A549 (cell line): Measurements from ENCODE around the gene TNS3.

Experiments used
- CHD2 ChIP-seq: fragments of 150-350 bp; IDR thresholded peaks from 2 replicates; pipeline ENCODE4 v1.6.1; 2014; ENCODE audit warnings: low read length; ENCODE audit not compliant: partially characterized antibody
- POLR2A ChIP-seq: IDR thresholded peaks from 2 replicates; pipeline ENCODE4 v1.6.1; 2012; ENCODE audit warnings: mild to moderate bottlenecking, low read length
- SMC3 ChIP-seq: fragments of >200 bp; sonication (Bioruptor Twin); formaldehyde crosslinking; IDR thresholded peaks from 3 replicates; pipeline ENCODE4 v1.6.1; 2018; ENCODE audit warnings: inconsistent platforms
- ZFP36 ChIP-seq: fragments of 450-650 bp; IDR thresholded peaks from 2 replicates; pipeline ENCODE4 v1.6.1; 2014; ENCODE audit warnings: borderline replicate concordance; ENCODE audit not compliant: partially characterized antibody
- TF ChIP-seq, protein P1 (sequence below): fragments of >200 bp; sonication (Bioruptor Twin); formaldehyde crosslinking; IDR thresholded peaks from 3 replicates; pipeline ENCODE4 v1.5.1; 2016
- TF ChIP-seq, protein P2 (sequence below): fragments of 150-350 bp; IDR thresholded peaks from 2 replicates; pipeline ENCODE4 v1.6.1; 2014; ENCODE audit warnings: low read depth, mild to moderate bottlenecking, low read length

DNA sequence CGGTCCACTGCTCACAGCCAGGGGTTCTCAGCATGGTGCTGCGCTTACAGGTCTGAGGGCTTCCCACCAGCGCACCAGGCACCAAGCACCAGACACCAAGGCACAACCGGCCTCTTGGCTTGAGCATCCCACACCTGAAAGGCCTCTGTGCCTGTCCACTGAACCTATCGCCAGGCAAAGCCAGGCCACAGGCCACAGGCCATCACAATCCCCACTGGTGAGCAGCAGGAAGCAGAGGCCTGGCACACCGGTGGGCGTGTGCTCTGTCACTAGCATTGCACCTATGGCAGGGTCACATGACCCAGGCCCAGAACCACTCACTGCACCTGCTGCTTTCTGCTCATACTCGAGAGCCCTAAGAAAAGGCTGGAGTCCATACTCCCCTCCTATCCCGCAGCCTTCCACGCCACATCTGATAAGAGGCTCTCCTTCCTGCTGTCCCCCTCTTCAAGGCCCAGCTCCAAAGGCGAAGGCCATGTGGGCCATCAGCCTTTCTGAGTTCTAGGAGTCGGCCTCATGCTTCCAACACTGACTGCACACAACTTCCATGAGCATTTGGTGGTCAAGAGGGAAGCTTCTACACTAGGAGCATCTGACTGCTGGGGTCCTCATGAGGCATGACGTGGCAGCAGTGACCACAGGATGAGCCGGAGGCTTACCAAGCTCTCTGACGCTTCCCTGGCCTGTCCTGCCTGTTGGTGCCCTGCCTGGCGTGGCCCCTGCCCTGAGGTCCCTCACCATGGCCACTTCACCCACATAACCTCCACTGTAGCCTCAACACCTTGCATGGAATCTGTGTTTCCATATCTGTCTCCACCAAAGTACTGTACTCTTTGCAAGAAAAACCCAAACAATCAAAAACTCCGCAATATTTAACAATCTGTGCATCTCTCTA lies 166.3 kb downstream of the TNS3 start:
- TF ChIP-seq, protein P1, sequence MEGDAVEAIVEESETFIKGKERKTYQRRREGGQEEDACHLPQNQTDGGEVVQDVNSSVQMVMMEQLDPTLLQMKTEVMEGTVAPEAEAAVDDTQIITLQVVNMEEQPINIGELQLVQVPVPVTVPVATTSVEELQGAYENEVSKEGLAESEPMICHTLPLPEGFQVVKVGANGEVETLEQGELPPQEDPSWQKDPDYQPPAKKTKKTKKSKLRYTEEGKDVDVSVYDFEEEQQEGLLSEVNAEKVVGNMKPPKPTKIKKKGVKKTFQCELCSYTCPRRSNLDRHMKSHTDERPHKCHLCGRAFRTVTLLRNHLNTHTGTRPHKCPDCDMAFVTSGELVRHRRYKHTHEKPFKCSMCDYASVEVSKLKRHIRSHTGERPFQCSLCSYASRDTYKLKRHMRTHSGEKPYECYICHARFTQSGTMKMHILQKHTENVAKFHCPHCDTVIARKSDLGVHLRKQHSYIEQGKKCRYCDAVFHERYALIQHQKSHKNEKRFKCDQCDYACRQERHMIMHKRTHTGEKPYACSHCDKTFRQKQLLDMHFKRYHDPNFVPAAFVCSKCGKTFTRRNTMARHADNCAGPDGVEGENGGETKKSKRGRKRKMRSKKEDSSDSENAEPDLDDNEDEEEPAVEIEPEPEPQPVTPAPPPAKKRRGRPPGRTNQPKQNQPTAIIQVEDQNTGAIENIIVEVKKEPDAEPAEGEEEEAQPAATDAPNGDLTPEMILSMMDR = no peak
- TF ChIP-seq, protein P2, sequence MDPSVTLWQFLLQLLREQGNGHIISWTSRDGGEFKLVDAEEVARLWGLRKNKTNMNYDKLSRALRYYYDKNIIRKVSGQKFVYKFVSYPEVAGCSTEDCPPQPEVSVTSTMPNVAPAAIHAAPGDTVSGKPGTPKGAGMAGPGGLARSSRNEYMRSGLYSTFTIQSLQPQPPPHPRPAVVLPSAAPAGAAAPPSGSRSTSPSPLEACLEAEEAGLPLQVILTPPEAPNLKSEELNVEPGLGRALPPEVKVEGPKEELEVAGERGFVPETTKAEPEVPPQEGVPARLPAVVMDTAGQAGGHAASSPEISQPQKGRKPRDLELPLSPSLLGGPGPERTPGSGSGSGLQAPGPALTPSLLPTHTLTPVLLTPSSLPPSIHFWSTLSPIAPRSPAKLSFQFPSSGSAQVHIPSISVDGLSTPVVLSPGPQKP = no peak
- TF ChIP-seq POLR2A (no peak), SMC3 (no peak), ZFP36 (no peak), CHD2 (no peak)
